CD4-positive, CD25-positive, alpha-beta regulatory T cell (primary cell): Measurements from ENCODE around the gene DDO. TPM values are rescaled to one million over a fixed set of nuclear protein-coding genes. Genes with fewer than 3 reads are reported as not detected.

Experiments
- ATAC-seq, 2 donors: fragments of 150-1000 bp; cut with Tn5 transposase; one replicate each; pipeline ENCODE4 v1.10.0; 2021; ENCODE audit warnings: low read depth in 2 of 2, moderate number of reproducible peaks in 2 of 2, moderate library complexity in 1 of 2
- DNase-seq, 3 donors: peaks; one replicate each; pipeline versions ENCODE4 v3.0.0 to v3.0.0-alpha.2; 2012 to 2022; ENCODE audit warnings: mixed read lengths in 1 of 3
- H3K27ac ChIP-seq: one replicate; pipeline ENCODE4 v1.7.0; 2013; ENCODE audit warnings: mild to moderate bottlenecking, low read length; ENCODE audit not compliant: insufficient read depth, poor library complexity, severe bottlenecking
- H3K27me3 ChIP-seq: one replicate; pipeline ENCODE4 v1.7.0; 2013; ENCODE audit warnings: low read length; ENCODE audit not compliant: control insufficient read depth, insufficient read depth
- H3K36me3 ChIP-seq: one replicate; pipeline ENCODE4 v1.7.0; 2013; ENCODE audit warnings: mild to moderate bottlenecking, low read length, moderate library complexity; ENCODE audit not compliant: control insufficient read depth, insufficient read depth
- H3K4me1 ChIP-seq: 2 replicates; pipeline ENCODE4 v1.7.0; 2013; ENCODE audit warnings: mild to moderate bottlenecking, low read length; ENCODE audit not compliant: insufficient read depth, control insufficient read depth, poor library complexity, severe bottlenecking
- H3K4me3 ChIP-seq: one replicate; pipeline ENCODE4 v1.7.0; 2013; ENCODE audit warnings: low read depth, mild to moderate bottlenecking, low read length, moderate library complexity
- H3K9me3 ChIP-seq, 2 experiments: 1 replicate in 1 of 2; 2 replicates in 1 of 2; pipeline ENCODE4 v1.7.0; 2013; ENCODE audit warnings: low read length in 2 of 2, mild to moderate bottlenecking in 1 of 2, moderate library complexity in 1 of 2; ENCODE audit not compliant: control insufficient read depth in 2 of 2
- H3K27ac Mint-ChIP-seq, 3 donors: one replicate each; pipeline ENCODE4 v1.8.0; 2020 to 2022; ENCODE audit warnings: mild to moderate bottlenecking in 3 of 3, mixed read lengths in 3 of 3, moderate library complexity in 2 of 3
- H3K27me3 Mint-ChIP-seq: one replicate; pipeline ENCODE4 v1.8.0; 2022; ENCODE audit warnings: mild to moderate bottlenecking, mixed read lengths
- H3K36me3 Mint-ChIP-seq: one replicate; pipeline ENCODE4 v1.8.0; 2020; ENCODE audit warnings: mixed read lengths
- H3K4me1 Mint-ChIP-seq, 4 donors: one replicate each; pipeline ENCODE4 v1.8.0; 2020 to 2022; ENCODE audit warnings: mixed read lengths in 4 of 4, mild to moderate bottlenecking in 1 of 4
- H3K4me3 Mint-ChIP-seq, 4 donors: one replicate each; pipeline ENCODE4 v1.8.0; 2020 to 2022; ENCODE audit warnings: mild to moderate bottlenecking in 4 of 4, mixed read lengths in 4 of 4, moderate library complexity in 3 of 4
- H3K9me3 Mint-ChIP-seq, 7 donors: one replicate each; pipeline ENCODE4 v1.8.0; 2020 to 2022; ENCODE audit warnings: mixed read lengths in 7 of 7, mild to moderate bottlenecking in 3 of 7, moderate library complexity in 2 of 7
- polyA plus RNA-seq, 4 donors: library from polyadenylated mRNA; unstranded; fragments of 300-500 nt; fragmentation: Illumina TruSeq; gene quantifications; one replicate each; pipeline ENCODE4 v1.2.3, GENCODE V29; 2021
- total RNA-seq: library from RNA; stranded (reverse); gene quantifications from one replicate; pipeline ENCODE4 v1.2.3, GENCODE V29; 2022

DDO gene
- total and polyA plus RNA-seq, 5 donors from 2014 or later = not detected

GRCh38 chr6:110432285-110432900 is 17.0 kb upstream of the DDO start:
- Mint-ChIP-seq H3K4me1 (no peaks in the 10 kb centered on the region), H3K27ac (no peak overlapping the region), H3K27me3 (peaks cover 15% of the 10 kb centered on the region), H3K9me3 (peaks cover 0 to 4% (median 0%) of the 10 kb centered on the region in 7 donors), H3K4me3 (no peak overlapping the region), H3K36me3 (no peaks in the 10 kb centered on the region)
- Histone ChIP-seq H3K4me1 (no peaks in the 10 kb centered on the region), H3K9me3 (no peaks in the 10 kb centered on the region), H3K27me3 (no peaks in the 10 kb centered on the region), H3K36me3 (no peaks in the 10 kb centered on the region), H3K27ac (no peak overlapping the region), H3K4me3 (no peak overlapping the region)
- ATAC-seq = no peak
- no peak for DNase-seq

- DNase-seq = no peak
- Histone ChIP-seq H3K27me3 (no peaks in the 10 kb centered on the region), H3K4me3 (no peak overlapping the region), H3K4me1 (no peaks in the 10 kb centered on the region), H3K36me3 (no peaks in the 10 kb centered on the region), H3K9me3 (no peaks in the 10 kb centered on the region), H3K27ac (no peak overlapping the region)
- peaks cover 0 to 5% (median 0%) of the 10 kb centered on the region in 7 donors for H3K9me3 Mint-ChIP-seq
- no peak for ATAC-seq
- H3K4me3 Mint-ChIP-seq = no peak overlapping the region
- no peaks in the 10 kb centered on the region for H3K36me3 Mint-ChIP-seq
- no peaks in the 10 kb centered on the region for H3K4me1 Mint-ChIP-seq
- H3K27me3 Mint-ChIP-seq = peaks cover 16% of the 10 kb centered on the region
- H3K27ac Mint-ChIP-seq = no peak overlapping the region
These were observed 15.4 kb upstream of the DDO start for GRCh38 chr6:110430741-110431140.

DNA sequence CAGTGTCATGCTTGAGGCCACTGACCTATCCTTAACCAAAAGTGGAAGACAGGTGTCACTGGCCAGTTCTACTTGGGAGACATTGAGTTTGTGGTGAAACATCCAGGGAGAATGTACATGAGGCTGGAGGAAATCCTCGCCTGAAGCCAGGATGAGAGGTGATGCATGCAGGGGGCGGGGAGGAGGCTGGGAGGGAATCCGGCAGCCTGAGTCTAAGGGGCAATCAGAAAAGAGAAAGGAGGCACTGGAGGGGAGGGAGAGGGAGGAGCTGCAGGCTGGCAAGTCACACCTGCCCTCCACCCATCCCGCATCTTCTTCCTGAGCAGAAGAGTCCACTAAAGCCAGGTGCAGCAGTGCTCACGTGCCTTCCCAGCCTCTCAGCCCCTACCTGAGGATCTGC is 14.9 kb upstream of the DDO start:
- ATAC-seq (no peak), DNase-seq (no peak)
- peaks cover 0 to 4% (median 0%) of the 10 kb centered on the region in 7 donors for H3K9me3 Mint-ChIP-seq
- Histone ChIP-seq H3K4me1 (no peaks in the 10 kb centered on the region), H3K9me3 (no peaks in the 10 kb centered on the region), H3K4me3 (no peak overlapping the region), H3K36me3 (no peaks in the 10 kb centered on the region), H3K27me3 (no peaks in the 10 kb centered on the region), H3K27ac (no peak overlapping the region)
- H3K27me3 Mint-ChIP-seq = peaks cover 21% of the 10 kb centered on the region
- H3K27ac Mint-ChIP-seq = peak overlapping the region in 1 of 3 donors; percentile 63
- H3K4me1 Mint-ChIP-seq = no peaks in the 10 kb centered on the region
- no peaks in the 10 kb centered on the region for H3K36me3 Mint-ChIP-seq
- H3K4me3 Mint-ChIP-seq = no peak overlapping the region

- H3K4me1 Mint-ChIP-seq = no peaks in the 10 kb centered on the region
- no peak for DNase-seq
- no peak overlapping the region for H3K4me3 Mint-ChIP-seq
These were observed 12.8 kb upstream of the DDO start for GRCh38 chr6:110428153-110428552.

DNA sequence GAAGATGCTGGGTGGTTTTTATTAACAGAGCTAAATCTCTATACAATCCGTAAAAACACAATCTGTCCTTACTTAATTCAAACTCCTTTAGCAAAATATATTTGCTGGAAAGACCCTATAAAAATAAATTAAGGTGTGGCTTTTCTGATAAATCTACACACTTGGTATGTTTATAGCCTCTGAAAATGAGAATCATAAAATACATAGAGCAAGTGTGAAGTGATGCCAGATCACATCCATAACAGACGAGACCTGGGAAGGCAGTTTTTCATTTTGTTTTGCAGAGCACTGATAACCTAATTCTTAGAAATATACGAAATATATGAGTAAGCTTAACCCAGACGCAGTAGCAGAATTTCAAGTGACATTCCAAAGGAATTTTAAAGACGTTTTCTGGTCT is 10.4 kb upstream of the DDO start:
- Histone ChIP-seq H3K4me3 (no peak overlapping the region), H3K36me3 (no peaks in the 10 kb centered on the region), H3K27me3 (peaks cover 3% of the 10 kb centered on the region), H3K9me3 (peaks cover 6% of the 10 kb centered on the region in 2 experiments), H3K27ac (no peak overlapping the region), H3K4me1 (no peaks in the 10 kb centered on the region)
- ATAC-seq (no peak), DNase-seq (no peak)
- Mint-ChIP-seq H3K27ac (no peak overlapping the region), H3K4me1 (no peaks in the 10 kb centered on the region), H3K36me3 (no peaks in the 10 kb centered on the region), H3K4me3 (no peak overlapping the region), H3K27me3 (peaks cover 27% of the 10 kb centered on the region), H3K9me3 (peaks cover 0 to 9% (median 3%) of the 10 kb centered on the region in 7 donors)

More at GRCh38 chr6:110428153-110428552, 12.8 kb upstream of the DDO start:
- H3K4me1 ChIP-seq = no peaks in the 10 kb centered on the region
- no peak overlapping the region for H3K4me3 ChIP-seq
- H3K27ac Mint-ChIP-seq = no peak overlapping the region
- no peak overlapping the region for H3K27ac ChIP-seq
- no peaks in the 10 kb centered on the region for H3K36me3 ChIP-seq
- no peaks in the 10 kb centered on the region for H3K36me3 Mint-ChIP-seq
- no peak for ATAC-seq
- no peaks in the 10 kb centered on the region for H3K27me3 ChIP-seq
- peaks cover 27% of the 10 kb centered on the region for H3K27me3 Mint-ChIP-seq
- no peaks in the 10 kb centered on the region for H3K9me3 ChIP-seq
- peaks cover 0 to 3% (median 0%) of the 10 kb centered on the region in 7 donors for H3K9me3 Mint-ChIP-seq

DNA sequence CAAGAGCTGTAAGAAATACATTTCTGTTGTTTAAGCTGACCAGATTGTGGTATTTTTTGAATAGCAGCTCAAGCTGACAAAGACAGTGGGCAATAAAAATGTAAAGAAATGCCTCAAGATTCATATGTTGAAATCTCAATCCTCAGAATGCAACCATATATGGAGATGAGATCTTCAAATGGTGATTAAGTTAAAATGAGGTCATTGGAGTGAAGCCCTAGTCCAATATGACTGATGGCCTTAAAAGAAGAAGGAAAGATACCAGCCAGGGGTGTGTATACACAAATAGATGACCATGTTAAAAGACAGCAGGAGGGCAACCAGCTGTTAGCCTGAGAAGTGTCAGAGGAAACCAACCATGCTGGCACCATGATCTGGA is 7.1 kb upstream of the DDO start:
- Mint-ChIP-seq H3K9me3 (peaks cover 0 to 9% (median 6%) of the 10 kb centered on the region in 7 donors), H3K4me3 (no peak overlapping the region), H3K4me1 (no peaks in the 10 kb centered on the region), H3K36me3 (no peaks in the 10 kb centered on the region), H3K27me3 (peaks cover 16% of the 10 kb centered on the region), H3K27ac (no peak overlapping the region)
- Histone ChIP-seq H3K4me1 (no peaks in the 10 kb centered on the region), H3K9me3 (peaks cover 6% of the 10 kb centered on the region in 2 experiments), H3K27me3 (peaks cover 3% of the 10 kb centered on the region), H3K4me3 (no peak overlapping the region), H3K36me3 (no peaks in the 10 kb centered on the region), H3K27ac (no peak overlapping the region)
- no peak for ATAC-seq
- DNase-seq = no peak

DNA sequence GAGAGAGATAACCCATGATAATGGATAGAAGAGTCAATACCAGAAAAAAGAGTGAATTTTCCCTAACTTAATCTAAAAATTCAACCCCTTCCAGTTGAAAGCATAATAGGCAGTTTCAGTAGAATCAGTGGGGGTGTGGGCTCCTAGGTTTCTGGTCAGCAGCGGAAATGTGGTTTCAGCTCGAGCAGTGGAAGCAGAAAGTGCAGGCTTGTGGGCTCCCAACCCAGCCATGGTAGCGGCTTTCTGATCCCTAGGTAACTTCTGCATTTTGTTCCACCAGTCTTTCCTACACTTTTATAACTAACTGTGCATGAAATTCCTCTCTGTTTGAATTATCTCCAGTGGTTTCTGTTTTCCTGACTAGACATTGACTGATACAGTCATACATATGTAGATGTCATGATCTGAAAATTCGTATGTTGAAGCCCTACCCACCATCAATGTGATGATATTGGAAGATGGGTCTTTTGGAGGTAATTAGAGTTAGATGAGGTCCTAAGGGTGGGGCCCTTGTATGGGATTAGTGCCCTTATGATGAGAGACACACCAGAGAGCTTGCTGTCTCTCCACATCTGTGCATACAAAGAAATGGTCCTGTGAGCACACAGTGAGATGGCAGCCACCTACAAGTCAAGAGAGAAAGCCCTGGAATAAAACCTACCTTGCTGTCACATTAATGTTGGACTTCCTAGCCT is 6.5 kb upstream of the DDO start:
- Mint-ChIP-seq H3K36me3 (no peaks in the 10 kb centered on the region), H3K4me3 (no peak overlapping the region), H3K9me3 (peaks cover 0 to 9% (median 6%) of the 10 kb centered on the region in 7 donors), H3K27me3 (peaks cover 13% of the 10 kb centered on the region), H3K4me1 (no peaks in the 10 kb centered on the region), H3K27ac (no peak overlapping the region)
- Histone ChIP-seq H3K4me3 (no peak overlapping the region), H3K9me3 (peaks cover 6% of the 10 kb centered on the region in 2 experiments), H3K4me1 (no peaks in the 10 kb centered on the region), H3K27me3 (peaks cover 3% of the 10 kb centered on the region), H3K27ac (no peak overlapping the region), H3K36me3 (no peaks in the 10 kb centered on the region)
- DNase-seq (no peak), ATAC-seq (no peak)
